GM10266 (cell line): Measurements from ENCODE around the gene RASA3.
A peak's percentile ranks its signal among the peaks of the same experiment; 100 is the strongest.
"Not testable (repeated sequence)": the region's sequence is repeated elsewhere in the genome, so short reads cannot be mapped to it uniquely, and the experiment has no call there.

Experiments used
- DNase-seq: peaks from one replicate; pipeline ENCODE4 v3.0.0; 2012; ENCODE audit errors: extremely low spot score
- CTCF ChIP-seq: IDR thresholded peaks from 2 replicates; pipeline ENCODE4 v1.5.1; 2012; ENCODE audit warnings: mild to moderate bottlenecking, low read depth; ENCODE audit not compliant: control insufficient read depth, insufficient read depth; ENCODE audit errors: missing control alignments

The RASA3 gene

GRCh38 chr13:114132419-114133121 lies at the start of gene RASA3:
Gene RASA3 (minus strand): TSS chr13:114132623. CDS start chr13:114132489, 134 bp downstream.
- TF ChIP-seq CTCF: no peak
- peak; percentile 97 for DNase-seq

GRCh38 chr13:114179087-114179658 lies 46.8 kb upstream of the RASA3 start, which contains the start of gene CFAP97D2:
Gene CFAP97D2 (plus strand): TSS chr13:114179257. CDS start chr13:114179331, 74 bp downstream.
- no peak for DNase-seq
- TF ChIP-seq CTCF: no peak

- no peak for TF ChIP-seq CTCF
- no peak for DNase-seq
Measured at GRCh38 chr13:114177245-114178010, 45.0 kb upstream of the RASA3 start.

- DNase-seq: not testable (repeated sequence)
Measured at GRCh38 chr13:114176359-114176902, 44.0 kb upstream of the RASA3 start.

- DNase-seq: no peak
- no peak for TF ChIP-seq CTCF
Measured at GRCh38 chr13:114174529-114174961, 42.1 kb upstream of the RASA3 start.

- DNase-seq: no peak
Measured at GRCh38 chr13:114173745-114174144, 41.3 kb upstream of the RASA3 start.

More at GRCh38 chr13:114173745-114174144, 41.3 kb upstream of the RASA3 start:
- no peak for TF ChIP-seq CTCF
